ENCODE measurements around the gene NUDT21. TPM values are rescaled to one million over a fixed set of nuclear protein-coding genes. Genes with fewer than 3 reads are reported as not detected.

NUDT21 gene
- total RNA-seq, 2 donors from 2014 or later = 46.4 to 47.2 TPM

DNA sequence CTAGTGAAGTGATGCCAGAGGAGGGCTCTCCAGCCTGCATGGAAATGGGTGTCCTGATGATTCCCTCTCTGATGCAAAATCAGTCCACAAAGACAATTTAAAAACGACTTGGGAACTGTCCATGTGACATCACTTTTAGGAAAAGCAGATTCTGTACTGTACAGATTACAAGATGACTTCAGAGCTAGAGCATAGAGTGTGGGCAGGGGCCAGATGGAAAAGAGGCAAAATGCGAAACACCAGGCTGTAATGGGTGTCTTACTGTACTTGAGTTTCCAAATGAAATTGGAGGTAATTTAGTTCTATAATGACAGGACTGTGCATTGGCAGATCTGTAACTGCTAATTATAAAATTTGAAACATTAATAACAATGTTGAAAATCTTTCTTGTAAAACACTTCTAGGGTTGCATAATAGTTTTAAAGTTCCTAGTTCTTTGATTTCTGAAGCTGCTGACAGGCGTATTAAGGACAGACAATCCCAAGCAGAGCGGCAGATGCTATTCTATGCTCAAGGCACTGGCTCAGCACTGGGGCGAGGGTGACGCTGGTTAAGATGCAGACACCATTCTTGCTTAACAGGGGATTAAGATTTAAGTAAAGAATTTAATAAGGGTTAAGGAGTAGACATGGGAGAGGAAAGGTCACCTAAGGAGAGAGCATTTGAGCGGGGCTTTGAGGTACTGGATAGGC, 29.8 kb upstream of the NUDT21 start:
- DNase-seq (ENCODE audit: low spot score) = no peak
- Histone ChIP-seq H3K9me3 (no peaks in the 10 kb centered on the region), H3K36me3 (peaks cover 0 to 5% of the 10 kb centered on the region in 2 donors), H3K4me1 (replicated peaks) (no peaks in the 10 kb centered on the region), H3K27me3 (replicated peaks; ENCODE audit: insufficient read depth) (no peaks in the 10 kb centered on the region), H3K4me3 (no peak overlapping the region), H3K27ac (no peak overlapping the region)
- WGBS = 80% methylated on average over 7 of the region's 7 CpGs
- intact Hi-C loops (cut with DNase I) = no loop called here
- TF ChIP-seq, protein P1, sequence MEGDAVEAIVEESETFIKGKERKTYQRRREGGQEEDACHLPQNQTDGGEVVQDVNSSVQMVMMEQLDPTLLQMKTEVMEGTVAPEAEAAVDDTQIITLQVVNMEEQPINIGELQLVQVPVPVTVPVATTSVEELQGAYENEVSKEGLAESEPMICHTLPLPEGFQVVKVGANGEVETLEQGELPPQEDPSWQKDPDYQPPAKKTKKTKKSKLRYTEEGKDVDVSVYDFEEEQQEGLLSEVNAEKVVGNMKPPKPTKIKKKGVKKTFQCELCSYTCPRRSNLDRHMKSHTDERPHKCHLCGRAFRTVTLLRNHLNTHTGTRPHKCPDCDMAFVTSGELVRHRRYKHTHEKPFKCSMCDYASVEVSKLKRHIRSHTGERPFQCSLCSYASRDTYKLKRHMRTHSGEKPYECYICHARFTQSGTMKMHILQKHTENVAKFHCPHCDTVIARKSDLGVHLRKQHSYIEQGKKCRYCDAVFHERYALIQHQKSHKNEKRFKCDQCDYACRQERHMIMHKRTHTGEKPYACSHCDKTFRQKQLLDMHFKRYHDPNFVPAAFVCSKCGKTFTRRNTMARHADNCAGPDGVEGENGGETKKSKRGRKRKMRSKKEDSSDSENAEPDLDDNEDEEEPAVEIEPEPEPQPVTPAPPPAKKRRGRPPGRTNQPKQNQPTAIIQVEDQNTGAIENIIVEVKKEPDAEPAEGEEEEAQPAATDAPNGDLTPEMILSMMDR (IDR thresholded peaks at IDR 0.05) = no peak
- no peak for TF ChIP-seq POLR2A (IDR thresholded peaks at IDR 0.05)

DNA sequence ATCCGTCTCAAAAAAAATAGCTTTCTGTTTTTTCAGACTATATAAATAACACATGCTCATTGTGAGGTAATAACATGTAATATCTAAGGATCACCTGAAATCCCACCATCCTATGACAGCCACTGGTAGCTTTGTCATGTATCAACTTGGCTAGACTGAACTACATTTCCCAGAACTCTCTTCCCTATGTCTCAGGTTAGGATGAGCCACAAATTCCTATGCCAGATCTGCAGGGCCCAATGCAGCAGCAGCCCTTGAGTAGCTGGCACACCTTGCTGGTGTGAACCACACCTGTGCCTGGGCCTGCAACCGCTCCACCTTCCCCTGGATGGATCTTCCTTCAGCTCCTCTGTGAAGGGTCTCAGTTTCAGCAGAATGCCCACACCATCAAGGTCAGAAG, 28.3 kb upstream of the NUDT21 start:
- Histone ChIP-seq H3K27ac (no peak overlapping the region), H3K4me3 (no peak overlapping the region), H3K27me3 (replicated peaks; ENCODE audit: insufficient read depth) (no peaks in the 10 kb centered on the region), H3K4me1 (replicated peaks) (no peaks in the 10 kb centered on the region), H3K36me3 (peaks cover 0 to 5% of the 10 kb centered on the region in 2 donors), H3K9me3 (no peaks in the 10 kb centered on the region)
- 98% methylated on average over 2 of the region's 2 CpGs for WGBS
- DNase-seq (ENCODE audit: low spot score) = no peak
- intact Hi-C loops (cut with DNase I) = no loop called here
- TF ChIP-seq POLR2AphosphoS5 (IDR thresholded peaks at IDR 0.05) (no peak), POLR2A (IDR thresholded peaks at IDR 0.05) (no peak)
- TF ChIP-seq, protein P1 (IDR thresholded peaks at IDR 0.05) = no peak

DNA sequence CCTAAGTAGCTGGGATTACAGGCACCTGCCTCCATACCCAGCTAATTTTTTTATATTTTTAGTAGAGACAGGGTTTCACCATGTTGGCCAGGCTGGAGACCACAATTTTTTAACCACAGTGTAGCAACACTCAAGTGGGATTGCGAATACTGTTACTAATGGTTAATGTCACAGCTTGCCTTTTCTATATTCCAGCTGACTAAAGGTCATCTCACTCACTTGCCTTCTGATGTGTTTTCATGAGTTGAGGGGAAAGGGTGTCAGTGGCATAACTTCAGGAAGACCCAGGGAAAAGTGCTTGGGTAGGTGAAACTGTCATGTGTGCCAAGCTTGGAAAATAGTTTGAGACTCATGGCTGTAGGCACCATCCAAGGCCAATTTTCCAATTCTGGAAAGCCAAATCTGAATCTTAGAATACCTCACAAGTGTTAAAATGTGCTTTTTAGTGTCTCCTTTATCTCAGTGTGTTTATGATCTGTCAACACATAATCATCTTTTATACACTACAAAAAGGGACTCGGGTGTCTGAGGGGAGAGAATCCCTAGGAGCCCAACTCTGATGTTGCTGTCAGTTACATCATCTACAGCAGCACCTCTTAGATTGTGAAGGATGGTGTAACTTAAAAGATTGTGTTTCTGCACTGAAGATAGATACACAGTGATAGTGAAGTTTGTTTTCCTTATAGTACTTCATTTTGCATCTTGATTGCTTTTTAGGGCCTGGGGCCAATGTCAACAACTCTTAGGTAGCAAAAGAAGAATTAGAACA, 27.3 kb upstream of the NUDT21 start:
- no peak for DNase-seq (ENCODE audit: low spot score)
- no peaks in the 10 kb centered on the region for H3K27me3 ChIP-seq (replicated peaks; ENCODE audit: insufficient read depth)
- TF ChIP-seq POLR2A (IDR thresholded peaks at IDR 0.05) = no peak
- TF ChIP-seq, protein P1 (IDR thresholded peaks at IDR 0.05) = no peak
- TF ChIP-seq POLR2AphosphoS5 (IDR thresholded peaks at IDR 0.05) = no peak
- peaks cover 0 to 5% of the 10 kb centered on the region in 2 donors for H3K36me3 ChIP-seq
- 76% methylated on average over 2 of the region's 2 CpGs for WGBS
- intact Hi-C loops (cut with DNase I) = no loop called here
- H3K4me1 ChIP-seq (replicated peaks) = no peaks in the 10 kb centered on the region
- no peak overlapping the region for H3K4me3 ChIP-seq
- no peak overlapping the region for H3K27ac ChIP-seq
- H3K9me3 ChIP-seq = no peaks in the 10 kb centered on the region

DNA sequence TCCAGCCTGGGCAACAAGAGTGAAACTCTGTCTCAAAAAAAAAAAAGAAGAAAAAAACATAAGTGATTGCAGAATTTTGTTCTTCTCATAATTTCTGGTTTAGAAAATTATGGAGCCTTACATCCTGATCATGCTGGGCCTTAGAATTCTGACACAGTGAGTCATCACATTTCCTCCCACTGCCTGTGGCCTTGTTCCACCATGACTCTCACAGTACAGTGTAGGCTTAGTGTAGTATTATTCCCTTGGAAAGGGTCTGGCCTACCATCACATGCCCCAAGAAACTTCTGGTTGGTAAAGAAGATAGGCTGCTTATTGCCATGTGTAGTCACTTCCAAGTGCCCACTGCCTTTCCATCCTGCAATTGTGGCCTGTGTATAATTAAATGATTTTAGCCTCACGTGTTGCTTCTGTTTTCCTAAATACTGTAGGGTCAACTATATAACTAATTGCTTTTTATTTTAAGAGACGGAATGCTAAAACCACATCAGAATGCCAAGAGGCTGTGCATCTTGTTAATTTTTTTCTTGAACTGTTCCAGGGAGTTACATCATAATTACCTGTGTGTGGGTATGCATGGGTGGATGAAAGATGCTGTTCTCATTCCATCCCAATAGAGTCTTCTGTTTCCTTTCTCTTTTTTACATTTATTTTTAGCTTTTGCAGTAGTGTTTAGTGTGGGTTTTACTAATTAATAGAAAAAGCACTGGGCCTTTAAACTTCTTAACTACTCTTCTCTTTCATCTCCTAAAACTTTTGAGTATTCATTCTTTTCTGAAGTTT, 26.2 kb upstream of the NUDT21 start:
- 88% methylated on average over 2 of the region's 2 CpGs for WGBS
- intact Hi-C loops (cut with DNase I) = no loop called here
- Histone ChIP-seq H3K9me3 (no peaks in the 10 kb centered on the region), H3K4me3 (no peak overlapping the region), H3K27ac (no peak overlapping the region), H3K27me3 (replicated peaks; ENCODE audit: insufficient read depth) (no peaks in the 10 kb centered on the region), H3K4me1 (replicated peaks) (no peaks in the 10 kb centered on the region), H3K36me3 (peaks cover 0 to 5% of the 10 kb centered on the region in 2 donors)
- no peak for TF ChIP-seq POLR2AphosphoS5 (IDR thresholded peaks at IDR 0.05)
- TF ChIP-seq, protein P1 (IDR thresholded peaks at IDR 0.05) = no peak
- TF ChIP-seq POLR2A (IDR thresholded peaks at IDR 0.05) = no peak
- no peak for DNase-seq (ENCODE audit: low spot score)
